Heart left ventricle (tissue), 13 donors: ENCODE data around the gene SERPINA1.

Source experiments
- POLR2A ChIP-seq, 2 donors: fragments of 450-650 bp; IDR thresholded peaks; one replicate each; pipeline ENCODE4 v1.6.1; 2017; ENCODE audit warnings: antibody characterized with exemption in 2 of 2, mild to moderate bottlenecking in 2 of 2, moderate library complexity in 2 of 2
- TF ChIP-seq, protein P1 (sequence below), 12 donors: fragments of 200-600 bp; sonication (generic) in 4 of 12; IDR thresholded peaks; one replicate each; pipeline versions ENCODE4 v1.5.0 to v1.8.0; 2018 to 2022; ENCODE audit warnings: antibody characterized with exemption in 12 of 12, mild to moderate bottlenecking in 5 of 12
- donor health status: ischemic (EF 13 %, LVEDD 7.1; RV severe dilation, severe dysfunction).
- donor health status: DM: no; HTN: yes; CAD: no.
- donor health status: DM: no; HTN: no; CAD: no.
- donor health status: ischemic (EF 25% LVEDD 6.9; RV normal size, moderate dysfunction).
- donor health status: ischemic (EF 25% LVEDD 5.7; RV mildly dilated, moderate dysfunction).
- donor health status: ischemic (EF 35%, LVEDD 5.7; RV mildly dilated, moderate dysfunction).
- donor health status: nonischemic (EF 11% LVEDD 7.7; RV severe dilation, severe dysfunction).
- donor health status: DM: yes; HTN: yes; CAD: no.
- donor health status: PGD.
- donor health status: ischemic (EF 29% LVEDD 5.4; RV normal size, mild dysfunction).
- donor health status: nonischemic (EF 23%, LVEDD 6.1; RV moderate dilation, normal function).

- no peak for TF ChIP-seq POLR2A (IDR thresholded peaks at IDR 0.05)
- TF ChIP-seq, protein P1, sequence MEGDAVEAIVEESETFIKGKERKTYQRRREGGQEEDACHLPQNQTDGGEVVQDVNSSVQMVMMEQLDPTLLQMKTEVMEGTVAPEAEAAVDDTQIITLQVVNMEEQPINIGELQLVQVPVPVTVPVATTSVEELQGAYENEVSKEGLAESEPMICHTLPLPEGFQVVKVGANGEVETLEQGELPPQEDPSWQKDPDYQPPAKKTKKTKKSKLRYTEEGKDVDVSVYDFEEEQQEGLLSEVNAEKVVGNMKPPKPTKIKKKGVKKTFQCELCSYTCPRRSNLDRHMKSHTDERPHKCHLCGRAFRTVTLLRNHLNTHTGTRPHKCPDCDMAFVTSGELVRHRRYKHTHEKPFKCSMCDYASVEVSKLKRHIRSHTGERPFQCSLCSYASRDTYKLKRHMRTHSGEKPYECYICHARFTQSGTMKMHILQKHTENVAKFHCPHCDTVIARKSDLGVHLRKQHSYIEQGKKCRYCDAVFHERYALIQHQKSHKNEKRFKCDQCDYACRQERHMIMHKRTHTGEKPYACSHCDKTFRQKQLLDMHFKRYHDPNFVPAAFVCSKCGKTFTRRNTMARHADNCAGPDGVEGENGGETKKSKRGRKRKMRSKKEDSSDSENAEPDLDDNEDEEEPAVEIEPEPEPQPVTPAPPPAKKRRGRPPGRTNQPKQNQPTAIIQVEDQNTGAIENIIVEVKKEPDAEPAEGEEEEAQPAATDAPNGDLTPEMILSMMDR (IDR thresholded peaks at IDR 0.05): no peak
These were observed 7.9 kb downstream of the SERPINA1 start for GRCh38 chr14:94380225-94381148.
